ENCODE measurements around the gene FCER1A.
"Not testable (repeated sequence)": the region's sequence is repeated elsewhere in the genome, so short reads cannot be mapped to it uniquely, and the experiment has no call there.

The FCER1A gene

GRCh38 chr1:159302095-159302494, at the start of gene FCER1A:
Gene FCER1A, plus strand, starts transcription at chr1:159302336. Its CDS starts 29 bp downstream, at chr1:159302365.
- DNase-seq: no peak

DNA sequence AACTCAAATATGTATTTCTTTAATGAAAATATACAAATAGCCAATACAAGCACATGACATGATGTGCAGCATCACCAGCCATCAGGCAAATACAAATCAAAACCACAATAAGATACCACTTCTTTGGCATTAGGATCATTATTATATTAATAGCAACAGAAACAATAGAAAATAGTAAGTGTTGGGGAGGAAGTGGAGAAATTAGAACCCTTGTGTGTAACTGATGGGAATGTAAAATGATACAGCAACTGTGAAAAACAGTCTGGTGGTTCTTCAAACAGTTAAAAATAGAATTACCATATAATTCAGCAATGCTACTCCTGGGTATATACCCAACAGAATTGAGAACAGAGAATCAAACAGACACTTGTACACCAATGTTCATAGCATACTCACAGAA, 40.8 kb upstream of the FCER1A start:
- DNase-seq: no peak

GRCh38 chr1:159261721-159262494, 40.2 kb upstream of the FCER1A start:
- no peak for DNase-seq

DNA sequence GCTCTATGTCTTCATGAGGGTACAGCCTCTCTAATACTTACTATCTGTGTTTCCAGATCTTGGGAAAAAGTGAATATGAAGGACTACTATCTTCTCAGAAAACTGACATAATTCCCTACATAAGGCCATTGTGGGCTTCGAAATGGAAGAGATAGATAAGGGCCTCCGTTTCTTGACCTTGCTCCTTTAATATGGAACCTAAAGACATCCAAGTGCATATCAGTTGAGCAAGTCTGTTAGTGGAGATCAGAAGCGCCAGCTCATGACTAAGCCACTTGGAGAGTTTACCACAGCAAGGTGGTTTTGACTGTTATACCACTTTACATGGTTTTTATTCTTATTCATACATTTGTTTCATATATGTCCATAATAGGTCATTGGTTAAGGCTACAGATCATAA, 35.3 kb upstream of the FCER1A start:
- no peak for DNase-seq

DNA sequence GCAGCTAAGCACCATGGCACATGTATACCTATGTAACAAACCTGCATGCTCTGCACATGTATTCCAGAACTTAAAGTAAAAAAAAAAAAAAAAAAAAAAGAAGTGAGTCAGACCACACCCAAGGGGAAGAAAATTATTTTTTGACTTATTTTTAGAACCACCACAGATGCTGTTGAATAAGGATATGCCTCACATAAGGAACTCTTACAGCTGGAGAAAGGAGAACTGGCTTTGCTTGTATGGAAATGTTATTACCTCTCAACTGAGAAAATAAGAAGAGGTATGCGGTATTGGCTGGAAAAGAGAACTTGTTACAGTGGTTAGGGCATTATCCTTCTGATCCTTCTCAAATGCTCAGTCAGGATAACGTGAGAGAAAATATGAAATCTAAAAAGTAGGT, 27.5 kb upstream of the FCER1A start:
- DNase-seq: no peak

GRCh38 chr1:159275891-159276290, 26.2 kb upstream of the FCER1A start:
- no peak for DNase-seq

DNA sequence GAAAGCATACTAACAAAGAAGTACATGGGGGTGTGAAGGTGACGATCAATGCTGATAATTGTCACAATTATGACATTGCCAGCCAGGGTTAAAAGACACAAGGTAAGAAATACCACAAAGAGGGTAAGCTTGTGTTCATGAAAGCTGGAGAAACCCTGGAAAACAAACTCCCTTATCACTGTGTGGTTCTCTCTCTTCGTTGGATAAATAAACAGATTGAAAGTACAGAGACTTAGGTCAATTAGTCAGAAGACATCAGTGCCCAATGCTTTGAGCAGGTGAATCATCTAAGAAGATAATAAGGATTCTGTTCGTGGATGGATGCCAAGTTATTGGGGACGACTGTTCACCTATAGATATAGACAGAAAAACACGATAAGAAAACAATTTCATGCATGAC, 22.4 kb upstream of the FCER1A start:
- DNase-seq: no peak

DNA sequence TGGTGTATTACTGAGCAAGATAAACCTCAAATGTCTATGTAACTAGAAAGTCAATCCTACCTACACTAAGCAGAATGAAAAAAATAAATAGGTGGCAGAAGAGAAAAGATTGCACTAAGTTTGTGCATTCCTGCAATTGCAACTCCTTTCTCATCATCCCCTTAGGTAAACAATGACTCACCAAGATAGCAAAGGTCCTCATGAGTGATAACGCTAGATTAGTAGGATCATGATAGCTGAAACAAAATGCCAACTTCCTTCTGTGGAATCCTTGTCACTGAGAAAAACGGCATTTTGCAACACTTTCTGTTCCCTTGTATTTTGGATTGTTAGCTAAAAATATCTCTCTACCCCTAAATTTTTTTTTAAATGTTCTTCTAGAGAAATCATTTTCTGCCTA, 20.0 kb upstream of the FCER1A start:
- no peak for DNase-seq

- no peak for DNase-seq
These were observed 13.1 kb upstream of the FCER1A start for GRCh38 chr1:159289060-159289459.

- no peak for DNase-seq
These were observed 10.7 kb upstream of the FCER1A start for GRCh38 chr1:159291424-159291823.

GRCh38 chr1:159296706-159297375, 5.3 kb upstream of the FCER1A start:
- no peak for DNase-seq

DNA sequence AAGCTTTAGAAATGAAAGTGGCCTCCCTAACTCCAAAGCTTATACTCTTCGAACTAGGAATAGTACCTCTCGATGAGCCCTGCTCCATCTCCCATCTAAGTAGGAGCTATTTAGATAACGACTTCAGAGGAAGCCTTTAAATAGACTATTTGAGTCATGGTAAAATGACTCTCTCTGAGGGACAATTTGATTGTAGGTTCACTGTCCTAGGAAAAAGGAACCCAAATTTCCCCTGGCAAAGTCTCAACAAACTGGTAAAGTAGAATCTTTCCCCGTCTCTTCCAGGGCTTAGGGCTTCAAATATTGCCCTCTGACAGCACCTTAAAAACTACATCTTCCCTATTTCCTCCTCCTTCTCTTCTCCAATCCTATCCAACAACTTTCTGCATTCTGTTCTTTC, 2.0 kb upstream of the FCER1A start:
- DNase-seq: no peak

GRCh38 chr1:159307346-159308020, 5.3 kb downstream of the FCER1A start:
- no peak for DNase-seq

DNA sequence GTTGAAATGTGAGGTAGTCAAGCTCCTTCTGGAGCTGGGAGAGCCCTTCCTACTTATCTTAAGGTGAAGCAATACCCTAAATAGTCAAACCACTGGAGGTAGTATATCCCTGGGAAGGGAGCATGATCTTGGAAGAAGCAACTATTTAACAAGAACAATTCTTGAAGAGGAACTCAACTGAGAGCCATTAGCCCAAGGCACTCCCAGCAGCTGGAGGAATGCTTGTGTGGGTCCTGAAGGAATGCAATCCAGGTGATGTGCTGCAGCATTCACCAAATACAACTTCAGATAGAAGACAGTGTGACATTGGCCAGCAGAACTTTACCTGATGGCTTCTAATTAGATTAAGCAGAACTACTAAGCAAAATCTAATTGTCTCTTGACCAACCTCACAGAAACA, 9.5 kb downstream of the FCER1A start:
- DNase-seq: no peak

- DNase-seq: no peak
These were observed 13.2 kb downstream of the FCER1A start for GRCh38 chr1:159315381-159315780.

DNA sequence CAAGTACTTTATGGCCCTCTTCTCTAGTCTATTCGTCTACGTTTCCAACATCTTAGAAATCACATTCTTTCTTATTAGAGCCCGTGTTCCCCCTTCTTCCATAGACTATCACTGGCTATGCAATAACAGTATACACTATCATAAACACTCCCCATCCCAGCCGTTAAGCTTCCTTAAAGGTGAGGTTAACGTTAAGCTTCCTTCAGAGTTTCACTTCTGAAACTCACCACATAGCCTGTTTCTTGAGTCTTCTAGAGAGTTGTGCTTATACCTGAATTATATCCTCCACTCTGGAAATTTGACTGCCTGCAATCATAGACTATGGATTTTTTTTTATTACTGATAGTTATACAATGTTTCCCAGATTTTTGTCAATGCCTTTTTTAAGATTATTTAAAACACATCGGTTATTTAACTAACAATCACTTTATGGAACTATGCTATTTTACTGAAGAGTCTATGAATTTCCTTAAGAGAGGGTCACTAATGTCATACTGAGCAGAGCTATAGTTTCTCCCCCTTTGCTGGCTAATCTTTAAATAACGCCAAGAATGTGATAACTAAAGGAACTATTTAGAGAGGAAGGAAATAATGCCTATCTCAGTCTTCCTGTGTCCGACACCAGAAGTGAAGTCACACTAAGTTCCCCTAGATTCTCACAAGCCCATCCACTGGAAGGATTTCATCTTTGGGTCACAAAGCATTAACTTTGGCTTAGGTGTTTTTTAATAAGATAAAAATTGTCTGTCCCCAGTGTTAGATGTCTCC, 16.8 kb downstream of the FCER1A start:
- no peak for DNase-seq

DNA sequence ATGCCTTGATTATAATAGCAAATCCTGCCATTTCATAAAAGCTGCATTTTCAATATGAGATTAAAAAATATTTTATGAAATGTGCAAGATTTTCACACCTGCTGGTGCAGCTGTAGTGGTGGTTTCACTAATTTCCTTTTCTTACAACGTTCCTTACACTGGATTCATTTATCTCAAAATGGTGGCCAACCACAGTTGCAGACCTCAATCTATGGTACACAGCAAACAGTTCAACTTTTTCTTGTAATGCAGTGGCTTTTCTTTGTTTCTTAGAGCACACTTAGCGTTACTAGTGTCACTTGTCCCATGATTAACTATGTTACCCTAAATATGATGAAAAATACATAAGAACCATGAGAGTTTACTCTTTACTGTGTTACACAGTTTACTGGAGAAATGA, 32.7 kb downstream of the FCER1A start:
- DNase-seq: no peak

DNA sequence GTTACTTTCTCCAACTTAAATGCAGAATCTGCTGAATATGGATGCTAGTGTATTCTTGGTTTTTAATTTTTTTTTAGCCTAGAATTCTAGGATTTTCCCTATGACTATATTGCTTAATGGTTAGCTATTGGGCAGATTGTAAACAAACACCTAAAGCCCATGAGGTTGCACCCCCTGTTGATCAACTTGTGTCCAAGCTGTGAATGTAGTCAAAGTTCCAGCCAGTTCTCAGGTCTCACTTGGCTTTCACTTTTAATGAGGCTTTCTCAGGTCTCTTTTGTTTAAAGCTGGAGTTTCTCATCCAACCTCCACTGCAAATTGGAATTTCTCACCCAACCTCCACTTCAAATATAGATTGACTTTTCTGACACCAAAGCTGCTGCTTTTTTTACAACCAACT, 35.9 kb downstream of the FCER1A start:
- no peak for DNase-seq

DNA sequence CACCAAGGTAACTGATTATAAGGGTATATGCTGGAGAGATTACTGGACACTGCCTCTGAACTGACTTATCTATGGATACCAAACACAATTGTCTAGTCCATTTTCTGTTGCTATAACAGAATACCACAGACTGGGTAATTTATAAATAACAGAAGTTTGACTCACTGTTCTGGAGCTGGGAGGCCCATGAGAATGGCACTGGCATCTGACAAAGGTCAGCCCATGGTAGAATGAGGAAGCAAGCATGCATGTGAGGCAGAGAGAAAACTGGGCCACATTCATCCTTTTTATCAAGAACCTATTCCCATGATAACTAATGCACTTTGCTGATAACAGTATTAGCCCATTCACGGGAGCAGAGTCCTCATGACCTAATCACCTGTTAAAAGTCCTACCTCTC, 37.4 kb downstream of the FCER1A start:
- no peak for DNase-seq

DNA sequence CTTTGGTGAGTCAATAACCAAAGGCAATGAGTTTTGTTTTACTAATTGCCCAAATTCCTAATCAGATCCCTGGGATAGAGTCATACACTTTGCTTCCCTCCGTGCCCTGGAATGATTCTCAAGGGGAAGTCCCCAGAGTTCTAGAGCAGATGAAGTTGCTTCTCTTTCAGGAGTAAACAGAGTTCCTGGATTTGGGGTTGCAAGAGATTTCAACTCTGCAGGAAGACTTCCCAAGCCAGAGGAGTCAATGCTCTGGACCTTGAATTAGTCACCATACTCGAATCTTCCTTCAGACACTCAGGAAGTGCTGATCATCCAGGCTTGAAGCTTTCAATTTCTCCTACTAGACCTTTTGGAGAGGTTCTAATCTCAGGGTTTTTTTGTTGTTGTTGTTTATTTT, 39.6 kb downstream of the FCER1A start:
- no peak for DNase-seq

DNA sequence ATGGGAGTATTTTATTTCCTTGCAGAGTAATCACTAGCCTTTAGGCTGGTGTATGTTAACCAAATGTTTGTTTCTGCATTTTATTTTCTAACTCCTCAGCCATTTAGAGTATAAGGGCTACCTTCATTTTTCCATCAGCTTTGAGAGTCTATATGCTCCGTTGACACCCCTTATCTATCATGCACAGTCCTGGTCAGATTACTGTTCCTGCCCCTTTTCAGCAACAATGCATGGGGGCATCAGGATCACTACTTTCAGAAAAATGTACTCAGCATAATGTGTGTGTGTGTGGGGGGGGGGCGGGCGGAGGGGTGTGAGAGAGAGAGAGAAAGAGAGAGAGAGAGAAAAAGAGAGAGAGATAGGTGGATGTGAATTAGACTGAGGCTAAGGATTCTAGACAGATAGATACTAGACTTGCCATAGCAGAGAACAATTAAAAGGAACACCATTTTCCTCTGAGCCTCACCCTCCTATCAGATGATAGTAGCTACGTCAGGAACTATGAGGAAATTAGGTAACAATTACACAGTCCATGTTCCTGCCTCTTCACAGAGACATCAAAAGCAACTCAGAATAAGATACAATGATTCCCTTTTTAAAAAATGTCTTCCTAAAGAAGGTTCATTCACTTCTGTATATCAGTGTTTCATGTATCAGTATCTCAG, 40.8 kb downstream of the FCER1A start:
- no peak for DNase-seq

GRCh38 chr1:159349374-159349773, 47.2 kb downstream of the FCER1A start:
- not testable (repeated sequence) for DNase-seq

DNA sequence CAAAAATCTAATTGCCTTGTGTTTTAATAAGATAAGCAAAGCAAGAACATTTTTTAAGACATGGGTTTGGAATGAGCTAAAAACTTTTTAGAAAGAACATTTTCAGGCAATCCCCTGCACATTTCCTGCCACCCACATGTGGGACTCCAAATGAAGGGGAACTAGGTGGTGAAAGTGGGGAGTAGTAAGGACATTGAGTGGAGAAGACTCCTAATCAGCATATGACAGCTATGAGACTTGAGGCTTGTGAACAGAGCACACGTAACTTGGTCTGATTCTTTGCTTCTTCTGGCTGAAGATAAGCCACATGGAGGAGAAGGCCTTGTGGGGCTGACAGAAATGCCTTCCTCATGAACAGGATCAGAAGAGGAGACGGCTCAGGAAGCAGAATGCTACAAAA, 50.3 kb downstream of the FCER1A start:
- DNase-seq: no peak

All from right hindlimb (tissue), 1 donor.